Activated naive CD8-positive, alpha-beta T cell treated with anti-CD3 and anti-CD28 coated beads for 36 hours (primary cell): ENCODE results near the gene TPO. TPM values are rescaled to one million over a fixed set of nuclear protein-coding genes. Genes with fewer than 3 reads are reported as not detected.

Experiments
- DNase-seq: peaks from one replicate; pipeline ENCODE4 v3.0.0; 2021
- H3K27ac Mint-ChIP-seq: one replicate; pipeline ENCODE4 v1.8.0; 2022; ENCODE audit warnings: mild to moderate bottlenecking, moderate library complexity, mixed read lengths
- H3K27me3 Mint-ChIP-seq: one replicate; pipeline ENCODE4 v1.8.0; 2022; ENCODE audit warnings: mild to moderate bottlenecking, mixed read lengths
- H3K36me3 Mint-ChIP-seq: one replicate; pipeline ENCODE4 v1.8.0; 2021; ENCODE audit warnings: mild to moderate bottlenecking, mixed read lengths
- H3K4me1 Mint-ChIP-seq: one replicate; pipeline ENCODE4 v1.8.0; 2021; ENCODE audit warnings: mixed read lengths
- H3K4me3 Mint-ChIP-seq: one replicate; pipeline ENCODE4 v1.8.0; 2022; ENCODE audit warnings: mild to moderate bottlenecking, moderate library complexity, mixed read lengths
- H3K9me3 Mint-ChIP-seq: one replicate; pipeline ENCODE4 v1.8.0; 2022; ENCODE audit warnings: mixed read lengths
- total RNA-seq, 2 experiments: library from RNA; stranded (reverse); gene quantifications; one replicate each; pipeline ENCODE4 v1.2.3, GENCODE V29; 2021

Gene TPO
- total RNA-seq, 2 experiments from 2014 or later: not detected

DNA sequence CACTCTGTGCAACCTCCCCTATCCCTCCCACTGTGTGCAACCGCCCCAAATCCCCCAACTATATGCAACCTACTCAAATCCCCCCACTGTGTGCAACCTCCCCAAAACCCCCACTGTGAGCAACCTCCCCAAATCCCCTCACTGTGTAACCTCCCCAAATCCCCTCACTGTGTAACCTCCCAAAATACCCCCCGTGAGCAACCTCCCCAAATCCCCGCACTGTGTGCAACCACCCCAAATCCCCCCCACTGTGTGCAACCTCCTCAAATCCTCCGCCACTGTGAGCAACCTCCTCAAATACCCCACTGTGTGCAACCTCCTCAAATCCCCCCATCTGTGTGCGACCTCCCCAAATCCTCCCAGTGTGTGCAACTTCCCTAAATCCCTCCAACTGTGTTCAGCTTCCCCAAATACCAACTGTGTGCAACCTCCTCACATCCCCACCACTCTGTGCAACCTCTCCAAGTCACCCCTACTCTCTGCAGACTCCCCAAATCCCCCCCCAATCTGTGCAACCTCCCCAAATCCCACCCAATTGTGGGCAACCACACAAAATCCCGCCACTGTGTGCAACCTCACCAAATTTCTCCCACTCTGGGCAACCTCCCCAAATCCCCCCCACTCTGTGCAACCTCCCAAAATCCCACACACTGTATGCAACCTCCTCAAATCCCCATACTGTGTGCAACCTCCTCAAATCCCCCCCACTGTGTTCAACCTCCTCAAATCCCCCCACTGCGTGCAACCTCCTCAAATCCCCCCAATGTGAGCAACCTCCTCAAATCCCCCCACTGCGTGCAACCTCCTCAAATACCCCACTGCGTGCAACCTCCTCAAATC lies 114.1 kb downstream of the TPO start:
- H3K27me3 Mint-ChIP-seq: peaks cover 20% of the 10 kb centered on the region
- no peak overlapping the region for H3K27ac Mint-ChIP-seq
- H3K36me3 Mint-ChIP-seq: no peaks in the 10 kb centered on the region
- H3K9me3 Mint-ChIP-seq: no peaks in the 10 kb centered on the region
- H3K4me3 Mint-ChIP-seq: no peak overlapping the region
- no peaks in the 10 kb centered on the region for H3K4me1 Mint-ChIP-seq
- DNase-seq: no peak

DNA sequence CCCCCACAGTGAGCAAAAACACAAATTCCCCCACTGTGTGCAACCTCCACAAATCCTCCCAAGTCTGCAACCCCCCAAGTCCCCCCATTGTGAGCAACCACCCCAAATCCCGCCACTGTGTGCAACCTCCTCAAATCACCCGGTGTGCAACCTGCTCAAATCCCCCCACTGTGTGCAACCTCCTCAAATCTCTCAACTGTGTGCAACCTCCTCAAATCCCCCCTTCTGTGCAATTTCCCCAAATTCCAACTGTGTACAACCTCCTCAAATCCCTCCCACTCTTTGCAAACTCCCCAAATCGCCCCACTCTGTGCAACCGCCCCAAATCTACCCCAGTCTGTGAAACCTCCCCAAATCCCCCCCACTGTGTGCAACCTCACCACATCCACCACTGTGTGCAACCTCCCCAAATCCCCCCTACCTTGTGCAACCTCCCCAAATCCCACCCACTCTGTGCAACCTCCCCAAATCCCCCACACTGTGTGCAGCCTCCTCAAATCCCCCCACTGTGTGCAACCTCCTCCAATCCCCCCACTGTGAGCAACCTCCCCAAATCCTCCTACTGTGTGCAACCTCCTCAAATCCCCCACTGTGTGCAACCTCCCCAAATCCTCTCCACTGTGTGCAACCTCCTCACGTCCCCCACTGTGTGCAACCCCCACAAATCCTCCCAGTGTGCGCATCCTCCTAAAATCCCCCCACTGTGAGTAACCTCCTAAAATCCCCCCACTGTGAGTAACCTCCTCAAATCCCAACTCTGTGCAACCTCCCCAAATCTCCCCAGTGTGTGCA lies 115.2 kb downstream of the TPO start:
- Mint-ChIP-seq H3K4me1 (no peaks in the 10 kb centered on the region), H3K27me3 (peaks cover 24% of the 10 kb centered on the region), H3K9me3 (no peaks in the 10 kb centered on the region), H3K27ac (no peak overlapping the region), H3K36me3 (no peaks in the 10 kb centered on the region), H3K4me3 (no peak overlapping the region)
- DNase-seq: no peak

- H3K4me3 Mint-ChIP-seq: no peak overlapping the region
- H3K27ac Mint-ChIP-seq: no peak overlapping the region
- peaks cover 15% of the 10 kb centered on the region for H3K27me3 Mint-ChIP-seq
- H3K4me1 Mint-ChIP-seq: no peaks in the 10 kb centered on the region
- H3K9me3 Mint-ChIP-seq: no peaks in the 10 kb centered on the region
- H3K36me3 Mint-ChIP-seq: no peaks in the 10 kb centered on the region
- DNase-seq: peak; percentile 21
These were observed 125.4 kb downstream of the TPO start for GRCh38 chr2:1538663-1539062.

DNA sequence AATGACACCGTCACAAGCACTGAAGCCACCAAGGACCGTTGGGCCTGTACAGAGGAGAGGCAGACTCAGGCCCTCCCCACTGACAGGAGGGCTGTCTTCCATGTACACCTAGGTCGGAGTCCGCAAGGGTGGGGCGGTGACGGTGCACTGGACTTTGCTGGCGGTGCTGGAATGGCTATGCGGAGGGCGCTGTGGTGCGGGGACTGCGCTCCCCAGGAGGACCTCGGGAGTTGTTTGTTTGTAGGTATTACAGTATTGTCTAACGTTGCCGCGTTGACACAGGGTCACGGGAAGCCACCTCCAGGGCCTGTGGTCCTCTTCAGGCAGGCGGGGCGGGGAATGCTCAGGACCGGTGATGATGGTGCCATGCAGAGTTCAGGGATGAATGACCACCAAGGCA lies 126.2 kb downstream of the TPO start:
- H3K27me3 Mint-ChIP-seq: peaks cover 10% of the 10 kb centered on the region
- no peak for DNase-seq
- no peaks in the 10 kb centered on the region for H3K9me3 Mint-ChIP-seq
- no peaks in the 10 kb centered on the region for H3K36me3 Mint-ChIP-seq
- H3K4me3 Mint-ChIP-seq: no peak overlapping the region
- H3K4me1 Mint-ChIP-seq: no peaks in the 10 kb centered on the region
- H3K27ac Mint-ChIP-seq: no peak overlapping the region

GRCh38 chr2:1539973-1540372 lies 126.7 kb downstream of the TPO start:
- Mint-ChIP-seq H3K27ac (no peak overlapping the region), H3K36me3 (no peaks in the 10 kb centered on the region), H3K4me3 (no peak overlapping the region), H3K4me1 (no peaks in the 10 kb centered on the region), H3K9me3 (no peaks in the 10 kb centered on the region), H3K27me3 (peaks cover 5% of the 10 kb centered on the region)
- no peak for DNase-seq

DNA sequence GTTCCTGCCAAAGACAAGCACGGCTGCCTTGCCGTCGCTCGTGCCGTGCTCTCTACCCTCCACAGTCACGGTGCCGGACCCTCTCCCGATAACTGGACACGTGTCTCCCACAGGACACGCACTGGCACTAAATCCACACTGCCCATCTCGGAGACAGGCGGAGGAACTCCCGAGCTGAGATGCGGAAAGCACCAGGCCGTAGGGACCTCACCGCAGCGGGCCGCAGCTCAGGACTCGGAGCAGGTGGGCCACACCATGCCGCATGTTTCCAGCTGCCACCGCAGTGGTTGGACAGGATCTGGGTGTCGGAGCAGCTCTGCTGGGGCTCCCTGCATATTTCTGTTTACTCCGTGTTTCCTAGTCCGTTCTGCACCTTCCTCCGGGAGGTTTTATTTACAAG lies 127.2 kb downstream of the TPO start:
- H3K27me3 Mint-ChIP-seq: peaks cover 5% of the 10 kb centered on the region
- DNase-seq: no peak
- no peak overlapping the region for H3K4me3 Mint-ChIP-seq
- H3K4me1 Mint-ChIP-seq: no peaks in the 10 kb centered on the region
- no peaks in the 10 kb centered on the region for H3K36me3 Mint-ChIP-seq
- H3K9me3 Mint-ChIP-seq: no peaks in the 10 kb centered on the region
- no peak overlapping the region for H3K27ac Mint-ChIP-seq

DNA sequence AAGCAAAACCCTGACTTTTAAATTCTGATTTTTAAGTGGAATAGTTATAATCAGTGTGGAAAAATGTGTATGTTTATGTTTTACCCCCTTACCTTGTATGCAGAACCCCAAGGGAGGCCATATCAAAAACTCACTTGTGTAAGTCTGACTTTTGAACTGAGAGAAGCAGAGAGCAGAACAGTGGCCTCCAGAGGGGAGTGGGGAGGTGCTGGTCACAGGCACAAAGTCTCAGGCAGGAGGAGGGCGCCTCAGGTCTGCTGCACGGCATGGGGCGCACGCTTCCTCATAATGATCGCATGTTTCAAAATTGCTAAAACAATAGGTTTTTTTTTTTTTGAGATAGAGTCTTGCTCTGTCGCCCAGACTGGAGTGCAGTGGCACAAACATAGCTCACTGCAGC lies 127.8 kb downstream of the TPO start:
- Mint-ChIP-seq H3K27me3 (peaks cover 5% of the 10 kb centered on the region), H3K36me3 (no peaks in the 10 kb centered on the region), H3K9me3 (no peaks in the 10 kb centered on the region), H3K4me1 (peaks cover under 1% of the 10 kb centered on the region), H3K4me3 (no peak overlapping the region), H3K27ac (no peak overlapping the region)
- no peak for DNase-seq

DNA sequence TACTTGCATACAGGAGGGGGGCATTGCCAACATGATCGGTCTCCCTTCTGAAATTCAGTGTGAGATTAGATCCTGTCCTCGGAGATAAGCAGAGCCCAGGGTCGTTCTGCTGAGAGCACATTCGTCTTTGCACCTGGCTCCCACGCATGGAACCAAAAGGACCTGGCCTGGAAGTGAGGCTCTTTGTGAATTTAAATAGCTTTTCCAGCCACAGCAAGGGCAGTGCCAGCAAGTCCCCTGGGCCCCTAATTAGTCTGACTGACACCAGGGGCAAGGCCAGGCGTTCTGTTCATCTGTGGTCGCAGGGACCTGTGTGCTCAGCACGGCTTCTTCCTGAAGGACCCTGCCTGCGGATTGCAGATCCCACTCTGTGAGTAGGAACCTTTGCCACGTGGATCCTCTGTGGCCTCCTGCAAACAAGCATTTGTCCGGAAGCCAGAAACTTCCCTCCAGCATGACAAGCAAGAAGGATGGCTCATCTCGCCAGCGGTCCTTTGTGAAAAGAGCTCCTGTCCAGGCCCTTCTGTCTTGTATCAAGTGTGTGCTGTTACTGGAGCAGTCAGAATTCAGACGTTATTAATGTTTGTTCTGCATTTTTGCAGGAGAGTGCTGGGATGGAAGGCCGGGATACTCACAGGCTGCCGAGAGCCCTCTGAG lies 128.7 kb downstream of the TPO start:
- Mint-ChIP-seq H3K4me3 (no peak overlapping the region), H3K27me3 (peaks cover 5% of the 10 kb centered on the region), H3K27ac (no peak overlapping the region)

GRCh38 chr2:1542971-1543370 lies 129.7 kb downstream of the TPO start:
- Mint-ChIP-seq H3K36me3 (no peaks in the 10 kb centered on the region), H3K4me3 (no peak overlapping the region), H3K9me3 (no peaks in the 10 kb centered on the region), H3K27ac (no peak overlapping the region), H3K27me3 (peaks cover 3% of the 10 kb centered on the region), H3K4me1 (peaks cover 4% of the 10 kb centered on the region)
- DNase-seq: no peak

More for the DNA sequence above, 128.7 kb downstream of the TPO start:
- no peak for DNase-seq
- Mint-ChIP-seq H3K36me3 (no peaks in the 10 kb centered on the region), H3K9me3 (no peaks in the 10 kb centered on the region), H3K4me1 (peaks cover 4% of the 10 kb centered on the region)

- Mint-ChIP-seq H3K27ac (no peak overlapping the region), H3K27me3 (no peaks in the 10 kb centered on the region), H3K9me3 (no peaks in the 10 kb centered on the region), H3K36me3 (no peaks in the 10 kb centered on the region), H3K4me1 (peaks cover 4% of the 10 kb centered on the region), H3K4me3 (no peak overlapping the region)
- DNase-seq: no peak
These were observed 130.7 kb downstream of the TPO start for GRCh38 chr2:1543776-1544477.

GRCh38 chr2:1544478-1545069 lies 131.3 kb downstream of the TPO start:
- Mint-ChIP-seq H3K27ac (no peak overlapping the region), H3K9me3 (no peaks in the 10 kb centered on the region), H3K27me3 (no peaks in the 10 kb centered on the region), H3K36me3 (no peaks in the 10 kb centered on the region), H3K4me3 (no peak overlapping the region), H3K4me1 (peaks cover 4% of the 10 kb centered on the region)
- no peak for DNase-seq

DNA sequence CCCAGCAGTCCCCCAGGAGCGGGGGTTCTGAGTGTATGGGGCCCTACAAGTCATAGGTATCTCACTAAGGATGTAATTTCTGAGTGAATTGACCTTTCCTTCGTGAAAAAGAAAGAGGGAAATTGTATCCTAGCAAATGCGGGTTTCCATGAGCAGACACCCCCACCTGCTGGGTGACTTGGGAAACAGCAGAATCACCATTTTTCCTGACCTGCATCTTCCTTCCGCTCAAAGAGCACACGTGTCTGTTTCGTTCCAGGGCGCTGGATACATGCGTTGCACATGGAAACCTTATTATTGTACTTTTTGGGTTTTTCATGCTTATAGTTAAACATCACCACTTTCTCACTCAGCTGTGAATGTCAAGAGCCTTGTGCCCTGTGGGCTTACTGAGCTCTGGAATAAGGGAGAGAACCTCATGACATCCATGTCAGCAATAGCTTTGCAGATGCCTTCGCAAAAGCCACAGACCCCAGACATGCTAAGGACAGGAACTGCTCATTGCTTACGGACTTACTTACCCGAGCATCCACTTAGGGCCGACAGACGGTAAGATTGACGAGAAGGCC lies 132.8 kb downstream of the TPO start:
- peak; percentile 34 for DNase-seq
- H3K27ac Mint-ChIP-seq: no peak overlapping the region
- no peaks in the 10 kb centered on the region for H3K27me3 Mint-ChIP-seq
- no peak overlapping the region for H3K4me3 Mint-ChIP-seq
- peaks cover 4% of the 10 kb centered on the region for H3K4me1 Mint-ChIP-seq
- H3K9me3 Mint-ChIP-seq: no peaks in the 10 kb centered on the region
- no peaks in the 10 kb centered on the region for H3K36me3 Mint-ChIP-seq

DNA sequence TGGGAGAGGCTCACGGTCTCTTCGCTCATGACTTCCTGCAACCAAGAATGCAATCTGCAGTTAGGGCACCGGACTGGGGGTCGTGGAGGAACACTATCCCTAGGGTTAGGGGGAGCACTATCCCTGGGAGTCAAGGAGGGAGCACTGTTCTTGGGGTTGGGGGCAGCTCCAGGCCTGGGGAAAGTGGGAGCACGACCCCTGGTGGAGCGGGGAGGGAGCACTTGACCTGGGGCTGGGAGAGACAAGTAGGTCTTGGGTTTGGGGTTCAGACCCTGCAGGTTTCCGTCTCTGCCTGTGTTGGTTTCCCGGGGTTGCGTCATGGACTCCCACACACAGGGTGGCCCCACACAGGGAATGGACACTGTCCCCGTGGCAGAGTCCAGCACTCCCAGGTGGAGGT lies 133.6 kb downstream of the TPO start:
- peaks cover 4% of the 10 kb centered on the region for H3K4me1 Mint-ChIP-seq
- no peaks in the 10 kb centered on the region for H3K27me3 Mint-ChIP-seq
- H3K36me3 Mint-ChIP-seq: no peaks in the 10 kb centered on the region
- H3K9me3 Mint-ChIP-seq: no peaks in the 10 kb centered on the region
- H3K4me3 Mint-ChIP-seq: no peak overlapping the region
- no peak for DNase-seq
- H3K27ac Mint-ChIP-seq: no peak overlapping the region

DNA sequence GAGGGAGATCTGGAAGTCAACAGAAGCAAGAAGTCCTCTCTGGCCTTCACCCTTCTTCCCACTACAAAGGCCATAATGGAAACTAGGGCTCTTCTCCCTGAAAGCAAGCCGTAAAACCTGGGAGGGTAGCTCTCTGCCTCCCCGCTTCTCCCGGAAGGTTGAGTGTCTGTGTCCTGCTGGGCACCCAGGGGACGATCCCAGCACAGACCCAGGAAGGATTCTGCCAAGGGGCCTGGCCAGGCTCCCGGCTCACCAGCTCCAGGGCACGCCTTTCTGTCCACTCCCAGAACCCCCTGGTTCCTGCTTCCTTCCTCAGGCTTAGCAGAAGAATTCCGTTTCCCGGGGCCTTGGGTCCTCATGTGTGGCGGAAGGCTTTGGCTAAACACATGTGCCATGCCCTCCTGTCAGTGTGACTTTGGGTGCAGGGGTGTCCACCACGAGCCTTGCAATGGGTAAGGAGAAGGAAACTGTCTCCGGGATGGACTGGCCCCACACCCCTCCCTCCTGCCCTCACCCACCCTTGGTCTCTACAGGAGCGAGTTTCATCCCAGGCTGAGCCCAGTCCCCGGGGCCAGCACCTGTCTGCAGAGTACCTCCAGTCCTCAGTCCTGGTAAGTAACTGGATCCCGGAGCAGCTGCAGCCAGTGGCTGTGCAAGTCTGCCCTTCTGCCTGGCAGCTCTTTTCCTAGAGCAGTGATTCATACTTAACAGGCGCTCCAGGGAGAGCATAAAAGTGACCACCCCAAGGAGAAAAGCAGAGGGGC lies 135.8 kb downstream of the TPO start:
- H3K27me3 Mint-ChIP-seq: no peaks in the 10 kb centered on the region
- no peaks in the 10 kb centered on the region for H3K9me3 Mint-ChIP-seq
- no peak for DNase-seq
- no peaks in the 10 kb centered on the region for H3K36me3 Mint-ChIP-seq
- H3K4me1 Mint-ChIP-seq: peaks cover 10% of the 10 kb centered on the region
- H3K27ac Mint-ChIP-seq: no peak overlapping the region
- H3K4me3 Mint-ChIP-seq: no peak overlapping the region
